Stimulated activated CD8-positive, alpha-beta memory T cell treated with anti-CD3 and anti-CD28 coated beads, Interleukin-15, amount 100 ng/mL, for 24 hours (primary cell): ENCODE results near the gene TLCD3A.
"Not testable (repeated sequence)": the region's sequence is repeated elsewhere in the genome, so short reads cannot be mapped to it uniquely, and the experiment has no call there.

Source experiments
- DNase-seq: peaks from one replicate; pipeline ENCODE4 v3.0.0-alpha.2; 2020; ENCODE audit warnings: low read depth

The TLCD3A gene

GRCh38 chr17:732067-732901 lies at the start of gene TLCD3A:
Gene TLCD3A (plus strand): TSS chr17:732596. CDS start chr17:732648, 52 bp downstream.
- no peak for DNase-seq

DNA sequence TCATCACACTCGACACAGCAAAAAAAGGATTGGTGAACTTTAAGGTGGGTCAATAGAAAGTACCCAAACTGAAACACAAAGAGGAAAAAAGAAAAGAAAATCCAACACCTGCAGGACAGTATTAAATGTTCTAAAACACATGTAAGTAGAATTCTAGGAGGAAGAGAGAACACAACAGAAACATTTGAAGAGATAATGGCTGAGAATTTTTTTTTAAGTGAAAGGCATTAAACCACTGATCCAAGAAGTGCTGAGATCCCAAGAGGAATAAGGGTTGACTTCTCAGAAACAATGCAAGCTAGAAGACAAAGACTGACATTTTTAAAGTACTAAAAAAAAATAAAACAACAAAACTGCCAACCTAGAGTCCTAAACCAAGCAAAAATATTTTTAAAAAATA lies 49.4 kb upstream of the TLCD3A start:
- no peak for DNase-seq

GRCh38 chr17:683499-684254 lies 48.7 kb upstream of the TLCD3A start:
- DNase-seq: no peak

DNA sequence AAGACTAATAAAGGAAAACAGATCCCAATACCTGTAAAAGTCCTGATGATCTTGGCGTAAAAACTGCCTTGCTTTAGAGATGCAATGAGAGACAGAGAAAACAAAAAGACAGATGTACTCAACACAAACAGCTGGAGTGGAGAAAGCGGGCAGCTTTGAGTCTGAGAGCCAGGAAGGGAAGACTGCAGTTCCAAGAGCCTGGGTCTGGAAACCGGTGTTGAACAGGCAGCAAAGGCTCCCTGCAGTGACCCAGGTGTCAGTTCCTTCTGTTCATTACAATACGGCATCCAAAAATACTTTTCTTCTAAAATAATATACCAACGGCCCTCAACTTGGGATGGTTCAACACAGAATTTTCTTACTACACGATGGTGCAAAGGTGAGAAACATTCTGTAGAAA lies 47.4 kb upstream of the TLCD3A start:
- no peak for DNase-seq

DNA sequence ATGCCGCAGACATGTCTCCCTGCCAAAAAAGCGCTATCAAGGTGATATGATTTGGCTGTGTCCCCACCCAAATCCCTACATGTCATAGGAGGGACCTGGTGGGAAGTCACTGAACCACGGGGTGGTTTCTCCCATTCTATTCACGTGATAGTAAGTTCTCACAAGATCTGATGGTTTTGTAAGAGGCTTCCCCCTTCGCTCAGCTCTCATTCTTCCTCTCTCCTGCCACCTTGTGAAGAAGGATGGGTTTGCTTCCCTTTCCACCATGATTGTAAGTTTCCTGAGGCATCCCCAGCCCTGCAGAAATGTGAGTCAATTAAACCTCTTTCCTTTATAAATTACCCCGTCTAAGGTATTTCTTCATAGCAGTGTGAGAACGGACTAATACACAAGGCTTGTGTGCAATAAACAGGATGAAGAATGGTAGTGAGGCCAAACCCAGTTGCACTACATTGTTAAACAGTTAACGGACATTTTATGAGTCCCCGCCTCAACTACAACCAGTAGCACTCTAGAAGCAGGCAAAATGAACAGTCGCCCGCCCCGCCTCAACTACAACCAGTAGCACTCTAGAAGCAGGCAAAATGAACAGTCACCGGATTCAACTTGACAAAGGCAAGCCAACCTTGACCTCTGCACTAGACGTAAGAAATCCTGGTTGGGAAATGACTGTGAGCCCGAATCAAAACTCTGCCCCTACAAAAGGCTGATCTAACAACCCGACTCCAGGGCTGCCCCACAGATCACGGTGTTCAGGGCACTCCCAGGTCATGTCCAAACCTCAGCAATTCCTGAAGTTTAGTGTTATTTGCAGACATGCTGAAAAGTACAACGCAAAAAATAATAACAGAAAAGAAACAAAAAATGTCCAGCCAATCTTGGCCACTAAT lies 44.1 kb upstream of the TLCD3A start:
- no peak for DNase-seq

DNA sequence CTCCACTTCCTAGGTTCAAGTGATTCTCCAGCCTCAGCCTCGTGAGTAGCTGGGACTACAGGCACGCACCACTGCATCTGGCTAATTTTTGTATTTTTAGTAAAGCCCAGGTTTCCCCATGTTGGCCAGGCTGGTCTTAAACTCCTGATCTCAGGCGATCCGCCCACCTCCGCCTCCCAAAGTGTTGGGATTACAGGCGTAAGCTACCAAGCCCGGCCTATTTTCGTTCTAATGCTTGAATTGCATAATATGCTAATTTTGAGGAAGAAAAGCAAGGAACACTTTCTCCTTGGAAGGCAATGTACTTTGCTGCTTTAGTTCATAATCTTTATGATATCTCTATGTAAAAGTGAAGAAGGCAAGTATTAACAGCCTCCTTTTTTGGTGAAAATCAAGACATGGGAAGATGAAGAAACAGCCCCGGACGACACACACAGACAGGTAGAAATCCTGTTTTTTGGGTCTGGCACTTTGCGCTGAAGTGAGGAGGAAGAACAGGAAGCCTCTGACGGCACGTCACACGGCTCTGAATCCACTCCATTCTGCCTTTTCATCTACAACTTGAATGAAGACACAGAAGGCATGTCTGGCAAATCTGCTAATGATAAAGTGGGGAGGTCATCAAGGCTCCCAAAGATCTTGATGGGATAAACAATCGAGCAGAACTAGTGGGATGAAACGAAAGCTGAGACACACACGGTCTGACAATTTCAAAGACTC lies 42.7 kb upstream of the TLCD3A start:
- DNase-seq: no peak

- no peak for DNase-seq
Observed at GRCh38 chr17:690361-690760, 42.0 kb upstream of the TLCD3A start.

DNA sequence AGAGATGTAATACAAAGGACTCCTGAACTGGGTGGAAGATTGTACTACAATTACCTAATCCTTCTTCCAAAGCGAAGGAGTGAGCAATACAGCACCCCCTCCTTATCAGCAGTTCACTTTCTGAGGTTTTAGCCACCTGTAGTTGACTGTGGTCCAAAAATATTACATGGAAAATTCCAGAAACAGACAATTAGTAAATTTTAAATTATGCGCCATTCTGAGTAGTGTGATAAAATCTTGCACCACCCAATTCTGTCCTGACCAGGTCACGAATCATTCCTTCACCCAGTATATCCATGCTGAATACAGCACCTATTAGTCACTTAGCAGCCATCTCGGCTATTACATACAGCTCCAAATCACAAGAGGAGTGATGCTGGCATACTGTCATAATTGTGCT lies 41.0 kb upstream of the TLCD3A start:
- DNase-seq: no peak

- DNase-seq: no peak
Observed at GRCh38 chr17:692116-692515, 40.3 kb upstream of the TLCD3A start.

- DNase-seq: no peak
Observed at GRCh38 chr17:693791-694638, 38.4 kb upstream of the TLCD3A start.

GRCh38 chr17:696369-696768 lies 36.0 kb upstream of the TLCD3A start:
- no peak for DNase-seq

DNA sequence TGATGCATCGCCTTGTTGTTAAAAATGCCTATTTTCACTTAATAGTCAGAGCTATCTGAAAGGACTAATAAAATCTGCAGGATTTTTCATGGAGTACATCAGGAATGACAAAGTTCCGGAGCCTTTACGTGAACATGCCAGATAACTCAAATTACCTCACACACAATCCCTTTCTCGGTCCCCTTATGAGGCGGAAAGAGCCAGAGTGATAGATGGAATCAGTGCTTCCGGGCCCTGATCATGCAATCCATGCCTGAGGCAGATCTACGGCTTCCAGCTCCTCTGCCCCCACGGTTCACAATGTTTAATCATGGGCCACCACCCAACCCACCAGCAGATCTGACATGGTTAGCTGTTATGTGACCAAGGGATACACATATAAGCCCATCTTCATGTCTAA lies 34.7 kb upstream of the TLCD3A start:
- DNase-seq: no peak

- DNase-seq: not testable (repeated sequence)
Observed at GRCh38 chr17:698096-698495, 34.3 kb upstream of the TLCD3A start.

DNA sequence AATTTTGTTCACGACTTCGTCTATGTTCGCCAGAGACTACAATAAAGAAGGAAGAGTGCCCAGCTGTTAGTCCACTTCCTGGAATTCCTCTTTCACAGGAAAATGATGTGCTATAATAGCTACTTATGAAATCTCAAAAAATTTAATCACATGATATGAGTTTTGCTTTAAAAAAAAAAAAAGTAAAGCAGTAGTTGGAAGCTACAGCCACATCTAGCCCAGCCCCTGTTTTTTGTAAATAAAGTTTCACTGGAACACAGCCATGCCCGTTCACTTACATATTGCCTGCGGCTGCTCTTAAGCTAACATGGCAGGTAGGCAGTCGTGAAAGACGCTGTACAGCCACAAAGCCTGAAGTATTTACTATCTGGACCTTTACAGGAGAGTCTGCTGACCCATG lies 33.1 kb upstream of the TLCD3A start:
- DNase-seq: no peak

DNA sequence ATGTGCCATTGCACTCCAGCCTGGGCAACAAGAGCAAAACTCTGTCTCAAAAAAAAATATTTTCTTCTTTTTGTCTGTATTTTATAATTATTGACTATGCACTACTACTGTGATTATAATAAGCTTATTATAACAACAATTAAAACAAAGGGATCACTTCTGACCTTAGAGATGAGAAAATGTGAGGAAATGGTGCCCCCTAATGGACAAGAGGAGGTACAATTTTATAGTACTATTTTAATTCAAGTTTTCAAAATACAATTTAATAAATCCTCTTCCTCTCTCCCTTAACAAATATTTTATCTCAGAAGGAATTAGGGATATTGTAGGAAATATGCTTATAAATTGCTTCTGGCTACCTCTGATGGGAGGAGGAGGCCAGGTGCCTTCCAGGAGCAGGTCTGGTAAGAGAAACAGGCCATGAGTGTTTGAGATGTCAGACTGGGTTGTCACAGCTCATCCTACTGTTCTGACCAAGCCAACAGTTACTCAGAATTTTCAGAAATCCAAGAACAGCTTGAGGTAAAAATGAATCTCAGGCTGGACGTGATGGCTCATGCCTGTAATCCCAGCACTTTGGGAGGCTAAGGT lies 31.8 kb upstream of the TLCD3A start:
- DNase-seq: no peak

DNA sequence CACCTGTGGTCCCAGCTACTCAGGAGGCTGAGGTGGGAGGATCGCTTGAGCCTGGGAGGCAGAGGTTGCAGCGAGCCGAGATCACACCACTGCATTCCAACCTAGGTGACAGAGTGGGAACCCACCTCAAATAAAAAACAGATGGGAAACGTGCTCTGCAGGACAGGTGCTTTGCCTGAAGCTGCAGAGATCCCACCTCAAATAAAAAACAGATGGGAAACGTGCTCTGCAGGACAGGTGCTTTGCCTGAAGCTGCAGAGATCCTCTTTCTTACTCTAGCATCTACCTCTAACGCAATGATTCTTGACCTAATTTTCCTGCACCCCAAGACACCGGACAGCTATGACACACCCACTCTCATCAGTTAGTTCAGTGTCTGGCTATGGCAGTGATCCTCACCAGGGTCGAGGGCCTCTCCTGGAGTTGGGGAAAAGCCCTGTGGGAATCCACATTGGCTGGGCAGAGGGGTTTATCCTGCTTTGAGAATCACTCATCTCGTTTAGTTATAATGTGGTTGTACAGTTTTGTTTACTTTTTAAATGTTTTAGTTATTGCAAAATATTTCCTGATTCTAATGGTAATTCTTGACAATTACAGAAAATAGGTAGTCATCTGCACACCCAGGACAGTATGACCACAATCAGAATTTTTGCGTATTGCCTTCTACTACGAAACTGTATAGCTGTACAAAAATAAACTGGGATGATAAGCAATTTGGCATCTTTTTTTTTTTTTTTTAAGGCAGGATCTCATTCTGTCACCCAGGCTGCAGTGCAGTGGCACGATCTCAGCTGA lies 29.1 kb upstream of the TLCD3A start:
- no peak for DNase-seq

DNA sequence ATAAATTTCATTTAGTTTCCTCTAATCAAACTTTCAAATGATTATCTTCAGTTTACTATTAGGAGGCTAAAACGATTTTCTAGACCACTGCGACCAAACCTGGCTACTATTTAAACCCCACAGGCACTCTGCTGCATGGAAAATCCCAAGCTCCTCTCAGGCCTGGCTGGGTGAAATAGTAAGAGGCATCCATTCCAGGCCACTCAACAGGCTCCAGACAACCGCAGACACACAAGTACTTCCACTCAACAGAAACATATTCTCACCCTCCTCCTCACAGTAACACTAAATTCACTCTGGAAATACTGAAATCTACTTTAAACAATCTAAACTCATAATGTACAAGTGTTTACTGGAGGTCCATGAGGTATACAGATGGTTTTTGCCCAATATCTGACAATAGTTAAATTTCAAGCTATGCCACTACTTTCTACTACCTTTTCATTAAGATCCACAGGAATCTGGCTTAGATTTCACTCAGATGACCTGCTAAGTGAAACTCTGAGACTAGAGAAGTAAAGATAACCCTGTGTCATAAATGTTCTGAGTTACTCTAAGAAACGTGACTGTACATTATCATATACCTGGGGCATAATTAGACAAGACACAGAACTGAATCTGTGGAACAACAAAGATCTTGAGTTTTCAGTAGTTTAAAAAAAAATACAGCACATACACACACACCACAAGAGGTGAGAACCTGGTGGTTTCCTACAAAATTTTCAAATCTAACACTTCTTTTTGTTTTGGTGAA lies 28.1 kb upstream of the TLCD3A start:
- DNase-seq: no peak

GRCh38 chr17:705011-705410 lies 27.4 kb upstream of the TLCD3A start:
- no peak for DNase-seq

- no peak for DNase-seq
Observed at GRCh38 chr17:705863-706262, 26.5 kb upstream of the TLCD3A start.
